ENCODE results near the gene CAMK1D. TPM values are rescaled to one million over a fixed set of nuclear protein-coding genes. Genes with fewer than 3 reads are reported as not detected.

CAMK1D gene
- total and polyA plus RNA-seq, 10 of the 15 experiments (the other 5 are each of a cell fraction or from before 2014, with no cell fraction given), result 2.1 to 35.5 (median 14.7) TPM

- ChIA-PET SMC1A (ENCODE audit: uncharacterized antibody, unreplicated experiment) (interaction anchor here (2.1 kb wide), 1 partner anchor 12 kb away, joined by 7 read pairs; no protein-coding TSS in a partner anchor), POLR2A (interaction anchor here (1.1 kb wide), 1 partner anchor 432 kb away, joined by 8 read pairs; no protein-coding TSS in a partner anchor), RAD21 (ENCODE audit: unreplicated experiment) (interaction anchor here (0.8 kb wide), 1 partner anchor 11 kb away, joined by 3 read pairs; no protein-coding TSS in a partner anchor), CTCF (interaction anchor here (1.0 to 3.4 kb wide), 3 partner anchors 11 to 485 kb away, joined by 4 to 21 read pairs (median 6); no protein-coding TSS in a partner anchor)
- Histone ChIP-seq H3K27me3 (replicated peaks in 1 of 2; ENCODE audit: control insufficient read depth in 2 of 2, insufficient read depth in 2 of 2, low read length in 1 of 2) (no peaks in the 10 kb centered on the region), H3K27ac (ENCODE audit: control insufficient read depth, insufficient read depth) (no peak overlapping the region), H3K4me2 (ENCODE audit: control insufficient read depth, insufficient read depth) (no peak overlapping the region), H3K9ac (ENCODE audit: control insufficient read depth, insufficient read depth, low read length) (no peak overlapping the region), H3K36me3 (ENCODE audit: control insufficient read depth in 2 of 2, insufficient read depth in 2 of 2, low read length in 1 of 2) (no peaks in the 10 kb centered on the region; a peak in 1 of 4 replicates), H3K79me2 (ENCODE audit: control insufficient read depth, insufficient read depth, low read length) (no peaks in the 10 kb centered on the region), H3K4me1 (ENCODE audit: control insufficient read depth, insufficient read depth, low read length) (no peaks in the 10 kb centered on the region), H2AFZ (ENCODE audit: control insufficient read depth, low read depth, low read length) (no peak overlapping the region), H4K20me1 (ENCODE audit: control insufficient read depth, insufficient read depth) (no peaks in the 10 kb centered on the region), H3K9me3 (replicated peaks; ENCODE audit: control insufficient read depth, insufficient read depth, low read length) (no peaks in the 10 kb centered on the region; the same call in 2 of the 3 replicates), H3K4me3 (no peak overlapping the region)
- intact Hi-C loops (cut with micrococcal nuclease; ENCODE audit: unreplicated experiment) (no loop called here), in situ Hi-C loops (cut with MboI) (no loop called here)
- no peak for ATAC-seq
- TF ChIP-seq BHLHE40 (IDR thresholded peaks at IDR 0.05; ENCODE audit: borderline replicate concordance in 1 of 2, low read depth in 2 of 2, low read length in 1 of 2) (no peak), ZBTB33 (IDR thresholded peaks at IDR 0.05) (0 out of 2 replicates have a peak, but pooled peaks have one; percentile 11), KDM1A (IDR thresholded peaks at IDR 0.05; ENCODE audit: borderline replicate concordance) (no peak), NFYB (IDR thresholded peaks at IDR 0.05; ENCODE audit: insufficient read depth, low read depth, low read length) (no peak), NFYA (IDR thresholded peaks at IDR 0.05; ENCODE audit: borderline replicate concordance, low read depth, low read length) (no peak), POLR2AphosphoS2 (IDR thresholded peaks at IDR 0.05; ENCODE audit: low read depth, low read length) (no peak)
- DNase-seq (ENCODE audit: low read depth, low spot score), result no peak
- no peak for FAIRE-seq
- BruUV-seq (replicated peaks), result no TSS peak
- WGBS (ENCODE audit: insufficient coverage, insufficient replicate concordance, low lambda C conversion rate, missing lambda C conversion rate), result 74% methylated on average over 7 of the region's 7 CpGs
These were observed 349.9 kb downstream of the CAMK1D start for GRCh38 chr10:12699258-12699700.

Measured in GM12878 (cell line).